Astrocyte of the cerebellum (primary cell): Measurements from ENCODE around the gene ABCA13.
"Not testable (repeated sequence)": the region's sequence is repeated elsewhere in the genome, so short reads cannot be mapped to it uniquely, and the experiment has no call there.

ENCODE experiments used
- DNase-seq: peaks from one replicate; pipeline ENCODE4 v3.0.0-alpha.2; 2011; ENCODE audit warnings: low read depth
- H3K4me3 ChIP-seq: 2 replicates; pipeline ENCODE4 v1.5.1; 2011; ENCODE audit warnings: mild to moderate bottlenecking, low read depth, low read length, moderate library complexity
- CTCF ChIP-seq: IDR thresholded peaks from 2 replicates; pipeline ENCODE4 v1.5.1; 2012; ENCODE audit warnings: low read length, low read depth, moderate library complexity, mild to moderate bottlenecking; ENCODE audit errors: missing control alignments
- in situ Hi-C: cut with HindIII; loops from 2 replicates; pipeline ENCODE4 v1.10.0; 2017; ENCODE audit warnings: low sequenced_read_pairs

ABCA13 gene

GRCh38 chr7:48192996-48193395, 21.7 kb downstream of the ABCA13 start:
- in situ Hi-C loops, result no loop called here
- TF ChIP-seq CTCF, result no peak
- no peak overlapping the region for H3K4me3 ChIP-seq
- no peak for DNase-seq

- in situ Hi-C loops, result no loop called here
- H3K4me3 ChIP-seq, result no peak overlapping the region
- DNase-seq, result no peak
- no peak for TF ChIP-seq CTCF
These were observed 22.2 kb downstream of the ABCA13 start for GRCh38 chr7:48193421-48193820.

- in situ Hi-C loops, DNase-seq: not testable (repeated sequence)
These were observed 29.8 kb downstream of the ABCA13 start for GRCh38 chr7:48200946-48201589.

GRCh38 chr7:48202916-48203315, 31.7 kb downstream of the ABCA13 start:
- in situ Hi-C loops, H3K4me3 ChIP-seq, DNase-seq: not testable (repeated sequence)

More at GRCh38 chr7:48200946-48201589, 29.8 kb downstream of the ABCA13 start:
- H3K4me3 ChIP-seq, result peak overlapping the region; percentile 18

- TF ChIP-seq CTCF, result no peak
- in situ Hi-C loops, result no loop called here
- H3K4me3 ChIP-seq, result no peak overlapping the region
- no peak for DNase-seq
These were observed 36.0 kb downstream of the ABCA13 start for GRCh38 chr7:48207155-48207675.

- no peak for DNase-seq
- in situ Hi-C loops, result no loop called here
- no peak for TF ChIP-seq CTCF
- no peak overlapping the region for H3K4me3 ChIP-seq
These were observed 37.8 kb downstream of the ABCA13 start for GRCh38 chr7:48209004-48209600.

GRCh38 chr7:48213226-48213625, 42.0 kb downstream of the ABCA13 start:
- H3K4me3 ChIP-seq, result no peak overlapping the region
- in situ Hi-C loops, result no loop called here
- no peak for DNase-seq
- TF ChIP-seq CTCF, result no peak
